DOHH2 (cell line): Measurements from ENCODE around the gene SLC38A1.

Experiments
- H3F3A ChIP-seq: fragments of 200-600 bp; sonication (generic), shearing (Covaris generic); 2 replicates; pipeline ENCODE4 v1.6.0; 2016; ENCODE audit warnings: antibody characterized with exemption, mild to moderate bottlenecking; ENCODE audit not compliant: control insufficient read depth, insufficient read depth
- H3K27ac ChIP-seq: fragments of 200-600 bp; sonication (generic); 2 replicates; pipeline ENCODE4 v1.5.1; 2014; ENCODE audit warnings: low read depth, mild to moderate bottlenecking, low read length, moderate library complexity
- H3K27me3 ChIP-seq: fragments of 200-600 bp; sonication (generic); 2 replicates; pipeline ENCODE4 v1.6.1; 2014; ENCODE audit warnings: mild to moderate bottlenecking, low read length, mixed read lengths; ENCODE audit not compliant: control insufficient read depth
- H3K36me3 ChIP-seq: fragments of 200-600 bp; sonication (generic); 2 replicates; pipeline ENCODE4 v1.6.1; 2014; ENCODE audit warnings: mild to moderate bottlenecking, low read length, moderate library complexity, mixed read lengths; ENCODE audit not compliant: control insufficient read depth
- H3K4me1 ChIP-seq: fragments of 200-600 bp; sonication (generic); 2 replicates; pipeline ENCODE4 v1.6.1; 2014; ENCODE audit warnings: mild to moderate bottlenecking, low read length, mixed read lengths; ENCODE audit not compliant: control insufficient read depth
- H3K4me2 ChIP-seq: fragments of 200-600 bp; sonication (generic); 2 replicates; pipeline ENCODE4 v1.6.0; 2014; ENCODE audit warnings: mild to moderate bottlenecking, low read length, moderate library complexity
- H3K4me3 ChIP-seq: fragments of 200-600 bp; sonication (generic); 2 replicates; pipeline ENCODE4 v1.5.1; 2014; ENCODE audit warnings: mild to moderate bottlenecking, low read length, mixed read lengths
- H3K79me2 ChIP-seq: fragments of 200-600 bp; sonication (generic); 2 replicates; pipeline ENCODE4 v1.6.1; 2014; ENCODE audit warnings: mild to moderate bottlenecking, low read length, mixed read lengths; ENCODE audit not compliant: control insufficient read depth
- H3K9me2 ChIP-seq: fragments of 200-600 bp; sonication (generic); replicated peaks from 2 replicates; pipeline ENCODE4 v1.6.1; 2014; ENCODE audit warnings: mild to moderate bottlenecking, low read length, mixed read lengths; ENCODE audit not compliant: control insufficient read depth
- H3K9me3 ChIP-seq: fragments of 200-600 bp; sonication (generic); 2 replicates; pipeline ENCODE4 v1.6.1; 2014; ENCODE audit warnings: antibody characterized with exemption, low read length, mixed read lengths; ENCODE audit not compliant: control insufficient read depth, insufficient read depth
- H4K20me1 ChIP-seq: fragments of 200-600 bp; sonication (generic); 2 replicates; pipeline ENCODE4 v1.6.0; 2014; ENCODE audit warnings: low read depth, mild to moderate bottlenecking, antibody characterized with exemption, low read length, moderate library complexity; ENCODE audit not compliant: control insufficient read depth, insufficient read depth
- EZH2phosphoT487 ChIP-seq: fragments of 200-600 bp; sonication (generic); IDR thresholded peaks from 2 replicates; pipeline ENCODE4 v1.6.1; 2017; ENCODE audit warnings: borderline replicate concordance, mild to moderate bottlenecking, antibody characterized with exemption, low read length, moderate library complexity, mixed read lengths
- TF ChIP-seq, protein P1 (sequence below): fragments of 200-600 bp; sonication (generic); IDR thresholded peaks from one replicate; pipeline ENCODE4 v1.5.1; 2014; ENCODE audit warnings: antibody characterized with exemption, mild to moderate bottlenecking, low read depth, low read length; ENCODE audit not compliant: poor library complexity, severe bottlenecking

Gene SLC38A1

GRCh38 chr12:46230983-46231382 is 37.9 kb downstream of the SLC38A1 start:
- no peak overlapping the region for H3K27ac ChIP-seq
- peaks cover 16% of the 10 kb centered on the region for H3K4me1 ChIP-seq
- TF ChIP-seq EZH2phosphoT487 = no peak
- TF ChIP-seq, protein P1, sequence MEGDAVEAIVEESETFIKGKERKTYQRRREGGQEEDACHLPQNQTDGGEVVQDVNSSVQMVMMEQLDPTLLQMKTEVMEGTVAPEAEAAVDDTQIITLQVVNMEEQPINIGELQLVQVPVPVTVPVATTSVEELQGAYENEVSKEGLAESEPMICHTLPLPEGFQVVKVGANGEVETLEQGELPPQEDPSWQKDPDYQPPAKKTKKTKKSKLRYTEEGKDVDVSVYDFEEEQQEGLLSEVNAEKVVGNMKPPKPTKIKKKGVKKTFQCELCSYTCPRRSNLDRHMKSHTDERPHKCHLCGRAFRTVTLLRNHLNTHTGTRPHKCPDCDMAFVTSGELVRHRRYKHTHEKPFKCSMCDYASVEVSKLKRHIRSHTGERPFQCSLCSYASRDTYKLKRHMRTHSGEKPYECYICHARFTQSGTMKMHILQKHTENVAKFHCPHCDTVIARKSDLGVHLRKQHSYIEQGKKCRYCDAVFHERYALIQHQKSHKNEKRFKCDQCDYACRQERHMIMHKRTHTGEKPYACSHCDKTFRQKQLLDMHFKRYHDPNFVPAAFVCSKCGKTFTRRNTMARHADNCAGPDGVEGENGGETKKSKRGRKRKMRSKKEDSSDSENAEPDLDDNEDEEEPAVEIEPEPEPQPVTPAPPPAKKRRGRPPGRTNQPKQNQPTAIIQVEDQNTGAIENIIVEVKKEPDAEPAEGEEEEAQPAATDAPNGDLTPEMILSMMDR = no peak
- H3F3A ChIP-seq = peaks cover 4% of the 10 kb centered on the region; the same call in 1 of the 2 replicates
- H3K9me2 ChIP-seq = no peaks in the 10 kb centered on the region
- no peaks in the 10 kb centered on the region for H3K27me3 ChIP-seq
- H3K79me2 ChIP-seq = peaks cover 88% of the 10 kb centered on the region
- H3K36me3 ChIP-seq = peaks cover 92% of the 10 kb centered on the region
- no peaks in the 10 kb centered on the region for H3K9me3 ChIP-seq
- H3K4me3 ChIP-seq = no peak overlapping the region
- H4K20me1 ChIP-seq = 0 out of 2 replicates have a peak, but pooled peaks cover 11% of the 10 kb centered on the region
- H3K4me2 ChIP-seq = no peak overlapping the region

DNA sequence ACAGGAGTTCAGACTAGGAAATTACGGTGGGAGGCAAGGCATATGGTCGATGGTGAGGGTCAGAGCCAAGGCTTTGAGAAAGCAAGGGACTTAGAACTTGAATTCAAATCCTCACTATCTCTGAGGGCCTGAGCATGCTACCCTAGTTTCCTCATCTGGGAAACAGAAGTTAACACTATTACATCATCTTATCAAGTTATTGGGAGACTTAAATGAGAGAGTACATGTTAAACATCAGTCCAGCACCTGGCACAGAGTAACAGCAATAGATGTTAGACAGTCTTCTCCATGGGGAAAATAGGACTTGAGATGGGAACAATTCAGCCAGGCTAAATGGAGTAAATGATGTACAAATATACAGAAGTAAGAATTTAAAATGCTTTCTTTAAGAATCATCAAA is 38.5 kb downstream of the SLC38A1 start:
- peaks cover 15% of the 10 kb centered on the region for H3K4me1 ChIP-seq
- no peaks in the 10 kb centered on the region for H3K9me2 ChIP-seq
- peaks cover 92% of the 10 kb centered on the region for H3K36me3 ChIP-seq
- H3K79me2 ChIP-seq = peaks cover 86% of the 10 kb centered on the region
- no peaks in the 10 kb centered on the region for H3K27me3 ChIP-seq
- H3K27ac ChIP-seq = no peak overlapping the region
- H3K4me3 ChIP-seq = no peak overlapping the region
- no peak overlapping the region for H3K4me2 ChIP-seq
- H3K9me3 ChIP-seq = no peaks in the 10 kb centered on the region
- 0 out of 2 replicates have a peak, but pooled peaks cover 11% of the 10 kb centered on the region for H4K20me1 ChIP-seq
- no peak for TF ChIP-seq EZH2phosphoT487
- TF ChIP-seq, protein P1 = no peak
- peaks cover 4% of the 10 kb centered on the region; the same call in 1 of the 2 replicates for H3F3A ChIP-seq

- TF ChIP-seq, protein P1 = no peak
- TF ChIP-seq EZH2phosphoT487 = no peak
- H3K36me3 ChIP-seq = peaks cover 95% of the 10 kb centered on the region
- no peaks in the 10 kb centered on the region for H3K4me1 ChIP-seq
- H3K9me3 ChIP-seq = no peaks in the 10 kb centered on the region
- 0 out of 2 replicates have a peak, but pooled peaks cover 4% of the 10 kb centered on the region for H4K20me1 ChIP-seq
- H3K4me3 ChIP-seq = no peak overlapping the region
- peaks cover 4% of the 10 kb centered on the region; the same call in 1 of the 2 replicates for H3F3A ChIP-seq
- no peak overlapping the region for H3K4me2 ChIP-seq
- H3K27me3 ChIP-seq = no peaks in the 10 kb centered on the region
- no peaks in the 10 kb centered on the region for H3K9me2 ChIP-seq
- H3K79me2 ChIP-seq = peaks cover 76% of the 10 kb centered on the region
- no peak overlapping the region for H3K27ac ChIP-seq
Observed at GRCh38 chr12:46227616-46228015, 41.2 kb downstream of the SLC38A1 start.

DNA sequence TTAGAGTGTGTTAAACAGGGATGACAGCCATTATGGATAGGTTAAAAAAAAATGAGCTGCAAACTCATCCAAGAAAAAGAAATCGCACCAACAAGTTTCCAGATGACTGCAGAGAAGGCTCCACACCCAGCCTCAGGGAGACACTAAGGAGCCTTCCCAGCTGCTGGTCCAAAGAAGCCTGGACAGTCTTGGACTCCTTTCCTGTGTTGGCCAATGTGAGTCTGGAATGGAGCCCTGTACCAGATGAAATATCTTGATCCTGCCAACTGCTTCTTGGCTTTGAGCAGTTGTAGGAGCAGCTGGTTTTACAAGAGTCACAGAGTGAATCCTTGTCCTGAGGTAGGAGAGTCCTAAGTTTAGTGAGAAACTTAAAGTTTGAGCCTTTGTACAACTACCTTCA is 44.5 kb downstream of the SLC38A1 start:
- peaks cover 27% of the 10 kb centered on the region for H3K4me1 ChIP-seq
- H3K36me3 ChIP-seq = peaks cover 98% of the 10 kb centered on the region
- H3F3A ChIP-seq = peaks cover 7% of the 10 kb centered on the region; the same call in 1 of the 2 replicates
- no peak for TF ChIP-seq EZH2phosphoT487
- no peak overlapping the region for H3K4me2 ChIP-seq
- H3K27ac ChIP-seq = no peak overlapping the region
- H3K4me3 ChIP-seq = no peak overlapping the region
- 0 out of 2 replicates have a peak, but pooled peaks cover 4% of the 10 kb centered on the region for H4K20me1 ChIP-seq
- no peaks in the 10 kb centered on the region for H3K9me3 ChIP-seq
- no peaks in the 10 kb centered on the region for H3K9me2 ChIP-seq
- H3K27me3 ChIP-seq = no peaks in the 10 kb centered on the region
- peaks cover 67% of the 10 kb centered on the region for H3K79me2 ChIP-seq
